ENCODE results near the gene TSHZ1.

GRCh38 chr18:75322206-75322605, 111.6 kb downstream of the TSHZ1 start:
- TF ChIP-seq POLR2A (IDR thresholded peaks at IDR 0.05) (no peak), CTCF (IDR thresholded peaks at IDR 0.05 in 8 of 11, conservative IDR thresholded peaks at IDR 0.05 in 3 of 11) (no peak), POLR2AphosphoS5 (IDR thresholded peaks at IDR 0.05) (no peak)

Measured in spleen (tissue), 7 donors.